Tibial artery (tissue), 4 donors: ENCODE measurements around the gene LBH.
A peak's percentile ranks its signal among the peaks of the same experiment; 100 is the strongest.

Source experiments
- DNase-seq, 2 donors: peaks; one replicate each; pipeline ENCODE4 v3.0.0-alpha.2; 2019
- H3K27ac ChIP-seq, 2 donors: fragments of 200-600 bp; sonication (generic) in 1 of 2; 1 replicate in 1 of 2; 2 replicates in 1 of 2; pipeline ENCODE4 v1.5.1; 2018 to 2019; ENCODE audit warnings: mild to moderate bottlenecking in 1 of 2
- H3K27me3 ChIP-seq, 2 donors: fragments of 200-600 bp; sonication (generic) in 1 of 2; one replicate each; pipeline versions ENCODE4 v1.5.1 to v1.6.0; 2016 to 2019
- H3K36me3 ChIP-seq, 3 donors: fragments of 200-600 bp; sonication (generic) in 2 of 3; one replicate each; pipeline ENCODE4 v1.5.1; 2016 to 2019; ENCODE audit warnings: mild to moderate bottlenecking in 2 of 3
- H3K4me1 ChIP-seq, 4 donors: fragments of 200-600 bp; sonication (generic) in 2 of 4; 1 replicate in 3 of 4; 2 replicates in 1 of 4; pipeline ENCODE4 v1.5.1; 2016 to 2019
- H3K4me3 ChIP-seq, 2 donors: fragments of 200-600 bp; sonication (generic) in 1 of 2; 1 replicate in 1 of 2; 2 replicates in 1 of 2; pipeline ENCODE4 v1.5.1; 2018 to 2019; ENCODE audit warnings: mild to moderate bottlenecking in 2 of 2
- H3K9me3 ChIP-seq, 3 donors: fragments of 200-600 bp; sonication (generic) in 1 of 3; one replicate each; pipeline ENCODE4 v1.5.1; 2016 to 2019
- CTCF ChIP-seq, 2 experiments: fragments of 200-600 bp in 1 of 2; fragments of 450-650 bp in 1 of 2; IDR thresholded peaks; one replicate each; pipeline ENCODE4 v1.5.1; 2017 to 2019; ENCODE audit warnings: antibody characterized with exemption in 2 of 2, mild to moderate bottlenecking in 1 of 2, moderate library complexity in 1 of 2
- intact Hi-C: fragments of 100-400 bp; cut with DNase I; formaldehyde crosslinking; loops from one replicate; pipeline ENCODE4 v1.15.0; 2023; ENCODE audit warnings: low total_unique reads

LBH gene

GRCh38 chr2:30237966-30238800 is 6.8 kb downstream of the LBH start:
- H3K4me1 ChIP-seq: peaks cover 0 to 97% (median 64%) of the 10 kb centered on the region in 4 donors
- H3K27ac ChIP-seq: peak overlapping the region; percentile 93 to 94
- H3K4me3 ChIP-seq: peak overlapping the region in 1 of 2 donors; percentile 25
- H3K36me3 ChIP-seq: peaks cover 23 to 42% (median 33%) of the 10 kb centered on the region in 3 donors
- H3K9me3 ChIP-seq: no peaks in the 10 kb centered on the region
- no peak for DNase-seq
- intact Hi-C loops: loop anchor here (10.0 kb wide), 2 partner anchors 237 to 997 kb away; partner anchors contain the start of gene EHD3
- H3K27me3 ChIP-seq: no peaks in the 10 kb centered on the region
- TF ChIP-seq CTCF (IDR thresholded peaks at IDR 0.05): no peak

GRCh38 chr2:30239308-30239985 is 8.1 kb downstream of the LBH start:
- intact Hi-C loops: loop anchor here (10.0 kb wide), 2 partner anchors 235 to 995 kb away; partner anchors contain the start of gene EHD3
- peak overlapping the region; percentile 93 to 94 for H3K27ac ChIP-seq
- peak; percentile 97 to 100 for TF ChIP-seq CTCF (IDR thresholded peaks at IDR 0.05)
- peak overlapping the region in 1 of 2 donors; percentile 1 for H3K4me3 ChIP-seq
- H3K9me3 ChIP-seq: no peaks in the 10 kb centered on the region
- peaks cover 0 to 100% (median 65%) of the 10 kb centered on the region in 4 donors for H3K4me1 ChIP-seq
- peak; percentile 89 to 94 for DNase-seq
- H3K36me3 ChIP-seq: peaks cover 23 to 44% (median 33%) of the 10 kb centered on the region in 3 donors
- H3K27me3 ChIP-seq: no peaks in the 10 kb centered on the region

GRCh38 chr2:30239986-30240752 is 8.8 kb downstream of the LBH start:
- Histone ChIP-seq H3K4me1 (peaks cover 0 to 100% (median 60%) of the 10 kb centered on the region in 4 donors), H3K27ac (peak overlapping the region; percentile 93 to 94), H3K4me3 (peak overlapping the region in 1 of 2 donors; percentile 1), H3K36me3 (peaks cover 23 to 41% (median 30%) of the 10 kb centered on the region in 3 donors), H3K9me3 (no peaks in the 10 kb centered on the region), H3K27me3 (no peaks in the 10 kb centered on the region)
- DNase-seq: peak in 1 of 2 donors; percentile 49
- TF ChIP-seq CTCF (IDR thresholded peaks at IDR 0.05): no peak
- intact Hi-C loops: loop anchor here (10.0 kb wide), 2 partner anchors 235 to 995 kb away; partner anchors contain the start of gene EHD3

GRCh38 chr2:30243231-30243630 is 11.9 kb downstream of the LBH start:
- no peak for DNase-seq
- peaks cover 9 to 26% (median 16%) of the 10 kb centered on the region in 3 donors for H3K36me3 ChIP-seq
- TF ChIP-seq CTCF (IDR thresholded peaks at IDR 0.05): no peak
- H3K27ac ChIP-seq: peak overlapping the region; percentile 10 to 36
- peaks cover 0 to 100% (median 35%) of the 10 kb centered on the region in 4 donors for H3K4me1 ChIP-seq
- intact Hi-C loops: no loop called here
- H3K27me3 ChIP-seq: no peaks in the 10 kb centered on the region
- no peak overlapping the region for H3K4me3 ChIP-seq
- no peaks in the 10 kb centered on the region for H3K9me3 ChIP-seq

- intact Hi-C loops: no loop called here
- Histone ChIP-seq H3K36me3 (peaks cover 0 to 17% (median 9%) of the 10 kb centered on the region in 3 donors), H3K9me3 (no peaks in the 10 kb centered on the region), H3K4me1 (peaks cover 0 to 100% (median 32%) of the 10 kb centered on the region in 4 donors), H3K27ac (peak overlapping the region in 1 of 2 donors; percentile 31), H3K27me3 (no peaks in the 10 kb centered on the region), H3K4me3 (no peak overlapping the region)
- DNase-seq: no peak
- no peak for TF ChIP-seq CTCF (IDR thresholded peaks at IDR 0.05)
Measured at GRCh38 chr2:30245364-30245763, 14.0 kb downstream of the LBH start.
